ENCODE data around the gene AVL9.

DNA sequence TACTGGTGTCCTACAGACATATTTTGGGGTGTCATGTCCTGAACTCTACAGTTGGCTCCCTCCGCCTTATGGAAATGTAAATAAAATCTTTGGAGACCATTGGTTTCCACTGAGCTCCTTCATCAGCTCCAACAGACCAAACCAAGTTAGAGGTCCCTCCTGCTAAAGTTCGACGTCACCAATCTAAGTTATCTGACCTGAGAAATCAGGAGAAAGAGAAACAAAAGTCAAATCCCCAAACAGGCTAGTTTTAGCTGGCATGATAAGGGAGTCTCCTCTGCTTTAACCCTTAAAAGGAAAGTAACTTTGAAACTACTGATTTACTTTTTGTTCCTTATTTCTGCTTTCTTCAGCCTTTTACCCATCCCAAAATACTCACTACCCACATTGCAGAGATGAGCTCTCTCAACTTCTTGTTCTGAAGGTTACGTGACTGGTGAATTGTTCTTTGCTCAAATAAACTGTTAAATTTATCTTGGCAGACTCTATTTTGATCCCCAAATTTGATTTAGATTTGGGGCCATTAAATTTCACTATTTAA lies 39.9 kb downstream of the AVL9 start:
- TF ChIP-seq CTCF (IDR thresholded peaks at IDR 0.05) (no peak), POLR2A (IDR thresholded peaks at IDR 0.05) (no peak), POLR2AphosphoS5 (IDR thresholded peaks at IDR 0.05) (no peak)
